Measurements from ENCODE around the gene NRARP.

NRARP gene

GRCh38 chr9:137323531-137324331 lies 21.7 kb upstream of the NRARP start:
- in situ Hi-C loops (cut with MboI; ENCODE audit: low sequenced_read_pairs) = no loop called here

- in situ Hi-C loops (cut with MboI; ENCODE audit: low sequenced_read_pairs) = no loop called here
Observed at GRCh38 chr9:137321726-137322361, 19.8 kb upstream of the NRARP start.

GRCh38 chr9:137320555-137321384 lies 18.7 kb upstream of the NRARP start:
- in situ Hi-C loops (cut with MboI; ENCODE audit: low sequenced_read_pairs) = no loop called here

GRCh38 chr9:137319739-137320551 lies 17.9 kb upstream of the NRARP start:
- in situ Hi-C loops (cut with MboI; ENCODE audit: low sequenced_read_pairs) = no loop called here

GRCh38 chr9:137319011-137319738 lies 17.1 kb upstream of the NRARP start:
- in situ Hi-C loops (cut with MboI; ENCODE audit: low sequenced_read_pairs) = no loop called here

GRCh38 chr9:137318602-137319001 lies 16.5 kb upstream of the NRARP start:
- in situ Hi-C loops (cut with MboI; ENCODE audit: low sequenced_read_pairs) = no loop called here

GRCh38 chr9:137317718-137318511 lies 15.8 kb upstream of the NRARP start:
- in situ Hi-C loops (cut with MboI; ENCODE audit: low sequenced_read_pairs) = no loop called here

- in situ Hi-C loops (cut with MboI; ENCODE audit: low sequenced_read_pairs) = no loop called here
Observed at GRCh38 chr9:137317021-137317717, 15.1 kb upstream of the NRARP start.

- in situ Hi-C loops (cut with MboI; ENCODE audit: low sequenced_read_pairs) = no loop called here
Observed at GRCh38 chr9:137316012-137316981, 14.2 kb upstream of the NRARP start.

- in situ Hi-C loops (cut with MboI; ENCODE audit: low sequenced_read_pairs) = no loop called here
Observed at GRCh38 chr9:137315581-137316011, 13.5 kb upstream of the NRARP start.

- in situ Hi-C loops (cut with MboI; ENCODE audit: low sequenced_read_pairs) = no loop called here
Observed at GRCh38 chr9:137314561-137315560, 12.8 kb upstream of the NRARP start.

- in situ Hi-C loops (cut with MboI; ENCODE audit: low sequenced_read_pairs) = no loop called here
Observed at GRCh38 chr9:137313956-137314560, 12.0 kb upstream of the NRARP start.

GRCh38 chr9:137313326-137313936 lies 11.4 kb upstream of the NRARP start:
- in situ Hi-C loops (cut with MboI; ENCODE audit: low sequenced_read_pairs) = no loop called here

- in situ Hi-C loops (cut with MboI; ENCODE audit: low sequenced_read_pairs) = no loop called here
Observed at GRCh38 chr9:137312852-137313325, 10.8 kb upstream of the NRARP start.

Data from HL-60/S4 treated with retinoic acid at 250 ng/mL for 4 days and 3 days (cell line).